ENCODE data around the gene NOTO.
"Not testable (repeated sequence)": the region's sequence is repeated elsewhere in the genome, so short reads cannot be mapped to it uniquely, and the experiment has no call there.

Gene NOTO

DNA sequence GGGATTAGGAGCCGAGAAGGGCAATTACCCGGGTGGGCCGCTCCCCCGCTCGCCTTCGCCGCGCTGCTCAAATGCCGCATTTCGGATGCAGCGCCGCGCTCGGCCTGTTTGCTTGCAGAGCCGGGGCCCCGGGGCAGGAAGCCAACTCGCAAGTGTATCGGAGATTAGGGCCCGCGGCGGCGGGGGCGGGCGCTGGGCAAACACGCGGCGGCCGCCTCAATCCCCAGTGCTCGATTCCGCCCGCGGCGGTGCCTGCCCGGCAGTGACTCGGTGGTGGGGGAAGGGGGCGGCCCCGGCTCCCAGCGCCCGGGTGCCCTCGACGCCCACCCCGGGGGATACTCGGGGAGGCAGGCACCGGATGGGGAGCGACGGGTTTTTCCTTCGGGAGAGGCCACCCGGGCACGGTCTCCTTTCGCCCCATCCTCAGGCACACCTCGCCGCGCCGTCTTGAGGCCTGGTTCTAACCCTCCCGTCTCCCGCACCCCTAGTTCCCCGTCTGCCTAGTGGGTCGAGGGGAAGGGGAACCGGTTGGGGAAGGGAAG, 26.6 kb upstream of the NOTO start:
- Histone ChIP-seq H3K9me3 (ENCODE audit: low read length) (no peaks in the 10 kb centered on the region), H3K4me3 (ENCODE audit: low read length) (peak overlapping the region; percentile 21), H2AFZ (ENCODE audit: low read depth, low read length) (peak overlapping the region; percentile 50), H3K36me3 (ENCODE audit: insufficient read depth, low read length) (no peaks in the 10 kb centered on the region), H3K27me3 (ENCODE audit: insufficient read depth, low read length) (peaks cover 48% of the 10 kb centered on the region), H3K4me1 (ENCODE audit: insufficient read depth, low read length) (peaks cover 5% of the 10 kb centered on the region)

DNA sequence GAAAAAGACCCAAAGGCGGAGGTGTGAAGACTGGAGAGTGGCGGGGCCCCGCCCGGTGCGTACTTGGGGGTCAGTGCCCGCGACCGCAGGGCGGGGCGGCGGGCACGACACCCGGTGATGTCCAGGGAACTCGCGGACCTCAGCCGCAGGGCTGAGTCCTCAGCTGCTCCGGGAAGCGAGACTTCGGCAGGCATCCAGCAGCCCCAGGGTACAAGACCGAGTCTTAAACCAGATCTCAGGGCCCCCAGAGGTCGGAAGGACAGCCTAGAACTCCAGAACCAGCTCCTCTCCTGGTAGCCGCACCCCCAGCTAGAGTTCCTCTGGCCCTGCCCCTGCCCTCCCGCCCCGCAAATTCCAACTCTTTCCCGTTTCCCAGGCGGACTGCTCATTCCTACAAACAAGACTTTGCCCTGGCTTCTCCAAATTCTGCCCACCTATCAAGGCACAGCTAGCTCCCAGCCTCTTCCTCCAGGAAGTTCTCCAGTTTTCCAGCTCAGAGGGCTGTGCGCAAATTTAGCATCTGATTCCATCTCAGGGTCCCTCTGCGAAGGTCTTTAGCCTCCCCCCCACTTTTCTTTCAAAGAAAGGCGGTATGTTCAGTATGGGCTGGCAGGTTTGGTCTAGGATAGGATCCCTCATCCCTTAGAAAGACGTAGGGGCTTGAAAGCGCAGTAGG, 26.0 kb upstream of the NOTO start:
- peaks cover 5% of the 10 kb centered on the region for H3K4me1 ChIP-seq (ENCODE audit: insufficient read depth, low read length)
- H3K36me3 ChIP-seq (ENCODE audit: insufficient read depth, low read length): no peaks in the 10 kb centered on the region
- H2AFZ ChIP-seq (ENCODE audit: low read depth, low read length): peak overlapping the region; percentile 50
- no peaks in the 10 kb centered on the region for H3K9me3 ChIP-seq (ENCODE audit: low read length)
- H3K4me3 ChIP-seq (ENCODE audit: low read length): no peak overlapping the region
- peaks cover 48% of the 10 kb centered on the region for H3K27me3 ChIP-seq (ENCODE audit: insufficient read depth, low read length)

DNA sequence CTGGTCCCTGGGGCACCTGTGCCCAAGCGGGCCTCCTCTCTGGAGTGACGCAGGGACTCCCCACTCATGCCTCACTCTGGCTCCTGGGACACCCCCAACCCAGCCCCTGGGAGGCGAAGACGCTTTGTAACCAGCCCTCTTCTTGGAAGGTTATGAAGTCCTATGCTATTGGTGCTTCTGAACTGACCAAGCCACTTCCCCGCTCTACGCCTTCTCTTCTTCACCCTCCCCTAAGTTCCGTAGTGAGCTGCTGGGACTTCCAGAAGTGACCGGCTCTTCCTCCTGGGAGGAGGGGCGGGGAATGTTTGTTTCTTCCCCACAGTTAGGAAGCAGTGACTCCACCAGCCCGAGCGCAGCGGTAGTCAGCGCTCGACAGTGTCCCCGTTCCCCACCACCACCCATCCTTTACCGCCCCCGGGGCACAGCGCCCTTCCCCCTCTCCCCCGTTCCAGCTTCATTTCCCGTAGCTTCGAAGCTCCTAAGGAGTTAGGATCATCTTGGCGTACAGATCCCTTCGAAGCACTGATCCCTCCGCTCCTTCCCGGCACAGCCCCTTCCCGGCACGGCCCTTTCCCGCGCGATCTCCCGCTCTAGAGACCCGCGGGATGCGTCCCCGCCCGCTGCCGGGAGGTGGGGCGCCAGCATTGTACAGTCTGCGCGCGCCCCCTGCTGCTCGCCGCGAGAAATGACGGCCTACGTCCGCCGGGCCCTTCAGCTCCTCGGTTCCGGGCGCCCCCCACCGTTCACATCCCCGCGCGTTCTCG, 25.3 kb upstream of the NOTO start:
- peaks cover 5% of the 10 kb centered on the region for H3K4me1 ChIP-seq (ENCODE audit: insufficient read depth, low read length)
- H3K27me3 ChIP-seq (ENCODE audit: insufficient read depth, low read length): peaks cover 48% of the 10 kb centered on the region

DNA sequence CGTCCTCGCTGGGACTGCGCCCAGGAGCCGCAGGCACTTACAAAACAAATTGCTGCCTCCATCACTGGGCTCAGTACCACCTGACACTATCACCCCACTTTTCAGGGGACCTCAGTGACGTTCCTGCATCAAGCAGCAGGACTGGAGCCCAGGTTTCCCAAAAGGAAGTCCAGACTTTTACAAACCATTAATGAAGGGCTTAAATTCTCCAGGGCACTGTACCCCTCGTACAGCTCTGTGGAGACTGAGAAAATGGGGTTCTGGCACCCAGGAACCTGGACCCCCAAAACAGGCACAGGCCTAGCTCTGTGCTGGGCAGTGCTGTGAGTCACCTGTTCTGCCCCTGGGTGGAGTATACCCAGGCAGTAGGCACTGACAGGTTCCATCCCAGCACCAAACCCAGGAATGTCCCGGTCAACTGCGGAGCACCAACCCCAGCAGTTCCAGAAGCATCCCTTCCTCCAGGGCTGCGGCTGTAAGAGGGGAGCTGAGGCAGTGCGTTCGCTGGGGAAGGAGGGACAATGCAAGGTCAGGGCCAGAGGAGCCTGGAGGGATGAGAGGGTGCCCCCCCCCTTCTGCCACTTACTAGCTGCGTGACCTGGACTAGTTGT, 24.6 kb upstream of the NOTO start:
- peaks cover 43% of the 10 kb centered on the region for H3K27me3 ChIP-seq (ENCODE audit: insufficient read depth, low read length)
- no peaks in the 10 kb centered on the region for H3K36me3 ChIP-seq (ENCODE audit: insufficient read depth, low read length)
- H3K4me3 ChIP-seq (ENCODE audit: low read length): no peak overlapping the region
- H2AFZ ChIP-seq (ENCODE audit: low read depth, low read length): peak overlapping the region; percentile 52
- no peaks in the 10 kb centered on the region for H3K9me3 ChIP-seq (ENCODE audit: low read length)
- peaks cover 5% of the 10 kb centered on the region for H3K4me1 ChIP-seq (ENCODE audit: insufficient read depth, low read length)

More for the DNA sequence above, 25.3 kb upstream of the NOTO start:
- Histone ChIP-seq H2AFZ (ENCODE audit: low read depth, low read length) (peak overlapping the region; percentile 52), H3K36me3 (ENCODE audit: insufficient read depth, low read length) (no peaks in the 10 kb centered on the region), H3K4me3 (ENCODE audit: low read length) (peak overlapping the region; percentile 42), H3K9me3 (ENCODE audit: low read length) (no peaks in the 10 kb centered on the region)

DNA sequence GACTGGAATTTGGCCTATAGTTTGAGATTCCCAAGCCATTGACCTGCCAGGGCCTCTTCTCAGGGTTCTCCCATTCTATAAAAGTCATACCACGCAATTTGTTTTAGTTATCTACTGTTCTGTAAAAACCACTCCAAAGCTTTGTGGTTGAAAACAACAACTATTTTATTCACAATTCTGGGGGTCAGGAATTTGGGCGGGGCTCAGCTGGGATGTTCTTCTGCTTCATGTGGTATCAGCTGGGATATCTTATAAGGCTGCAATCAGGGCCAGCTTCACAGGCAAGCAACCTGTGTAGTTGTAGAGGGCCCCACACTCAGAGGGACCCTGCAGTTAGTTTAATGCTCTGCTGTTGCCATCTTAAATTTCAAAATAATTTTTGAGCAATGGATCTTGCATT, 16.4 kb upstream of the NOTO start:
- Histone ChIP-seq H3K27me3 (ENCODE audit: insufficient read depth, low read length) (peaks cover 29% of the 10 kb centered on the region), H3K9me3 (ENCODE audit: low read length) (no peaks in the 10 kb centered on the region), H3K4me1 (ENCODE audit: insufficient read depth, low read length) (no peaks in the 10 kb centered on the region), H2AFZ (ENCODE audit: low read depth, low read length) (no peak overlapping the region), H3K36me3 (ENCODE audit: insufficient read depth, low read length) (no peaks in the 10 kb centered on the region), H3K4me3 (ENCODE audit: low read length) (no peak overlapping the region)

DNA sequence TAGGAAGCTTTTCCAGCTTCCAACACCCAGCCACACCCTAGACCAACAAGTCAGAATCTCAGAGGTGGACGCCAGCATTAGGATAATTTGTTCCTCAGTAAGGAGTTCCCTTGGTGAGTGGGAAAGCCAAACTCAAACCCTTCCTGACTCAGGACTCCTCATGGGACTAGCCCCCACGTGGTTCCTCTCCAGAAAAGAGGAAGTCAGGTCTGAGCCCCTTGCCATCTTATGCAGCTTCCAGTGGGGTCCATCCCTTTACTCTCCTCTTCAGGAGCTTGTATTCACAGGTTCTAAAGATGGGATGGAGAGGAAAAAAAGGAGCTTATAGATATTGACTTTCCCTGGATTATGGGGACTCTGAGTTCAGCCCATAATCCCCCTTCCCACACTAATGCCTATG, 14.8 kb upstream of the NOTO start:
- no peaks in the 10 kb centered on the region for H3K36me3 ChIP-seq (ENCODE audit: insufficient read depth, low read length)
- peaks cover 29% of the 10 kb centered on the region for H3K27me3 ChIP-seq (ENCODE audit: insufficient read depth, low read length)
- no peak overlapping the region for H2AFZ ChIP-seq (ENCODE audit: low read depth, low read length)
- H3K9me3 ChIP-seq (ENCODE audit: low read length): no peaks in the 10 kb centered on the region
- no peak overlapping the region for H3K4me3 ChIP-seq (ENCODE audit: low read length)
- H3K4me1 ChIP-seq (ENCODE audit: insufficient read depth, low read length): no peaks in the 10 kb centered on the region

DNA sequence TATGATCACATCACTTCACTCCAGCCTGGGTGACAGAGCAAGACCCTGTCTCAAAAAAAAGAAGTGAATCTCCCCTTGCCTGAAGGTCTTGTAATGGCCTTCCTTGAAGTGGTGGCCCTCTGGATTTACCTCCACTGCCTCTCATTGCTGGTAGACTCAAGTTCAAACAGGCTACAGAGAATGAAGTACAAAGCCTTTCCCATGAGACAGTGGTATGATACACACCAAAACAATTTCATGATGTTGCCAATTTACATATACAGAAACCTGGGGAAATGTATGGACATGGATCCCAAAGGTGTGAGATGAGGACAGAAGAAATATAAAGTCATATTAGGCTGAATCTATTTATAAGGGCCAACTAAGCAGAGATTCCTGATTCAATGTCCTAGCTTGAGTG, 4.8 kb upstream of the NOTO start:
- Histone ChIP-seq H3K4me3 (ENCODE audit: low read length) (no peak overlapping the region), H2AFZ (ENCODE audit: low read depth, low read length) (no peak overlapping the region), H3K4me1 (ENCODE audit: insufficient read depth, low read length) (peaks cover 4% of the 10 kb centered on the region), H3K9me3 (ENCODE audit: low read length) (peaks cover 5% of the 10 kb centered on the region), H3K36me3 (ENCODE audit: insufficient read depth, low read length) (no peaks in the 10 kb centered on the region), H3K27me3 (ENCODE audit: insufficient read depth, low read length) (peaks cover 38% of the 10 kb centered on the region)

DNA sequence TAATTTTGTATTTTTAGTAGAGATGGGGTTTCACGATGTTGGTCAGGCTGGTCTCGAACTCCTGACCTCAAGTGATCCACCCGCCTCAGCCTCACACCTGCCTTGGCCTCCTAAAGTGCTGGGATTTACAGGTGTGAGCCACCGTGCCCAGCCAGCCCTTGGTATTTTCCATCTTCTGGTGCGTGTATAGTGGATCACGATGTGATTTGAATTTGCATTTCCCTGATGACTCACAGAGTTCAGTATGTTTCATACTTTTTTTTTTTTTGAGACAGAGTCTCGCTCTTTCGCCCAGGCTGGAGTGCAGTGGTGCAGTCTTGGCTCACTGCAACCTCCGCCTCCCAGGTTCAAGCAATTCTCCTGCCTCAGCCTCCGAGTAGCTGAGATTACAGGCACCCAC, 2.1 kb upstream of the NOTO start:
- not testable (repeated sequence) for H3K9me3 ChIP-seq (ENCODE audit: low read length); H3K4me3 ChIP-seq (ENCODE audit: low read length); H3K36me3 ChIP-seq (ENCODE audit: insufficient read depth, low read length); H2AFZ ChIP-seq (ENCODE audit: low read depth, low read length); H3K4me1 ChIP-seq (ENCODE audit: insufficient read depth, low read length)
- H3K27me3 ChIP-seq (ENCODE audit: insufficient read depth, low read length): peaks cover 55% of the 10 kb centered on the region

DNA sequence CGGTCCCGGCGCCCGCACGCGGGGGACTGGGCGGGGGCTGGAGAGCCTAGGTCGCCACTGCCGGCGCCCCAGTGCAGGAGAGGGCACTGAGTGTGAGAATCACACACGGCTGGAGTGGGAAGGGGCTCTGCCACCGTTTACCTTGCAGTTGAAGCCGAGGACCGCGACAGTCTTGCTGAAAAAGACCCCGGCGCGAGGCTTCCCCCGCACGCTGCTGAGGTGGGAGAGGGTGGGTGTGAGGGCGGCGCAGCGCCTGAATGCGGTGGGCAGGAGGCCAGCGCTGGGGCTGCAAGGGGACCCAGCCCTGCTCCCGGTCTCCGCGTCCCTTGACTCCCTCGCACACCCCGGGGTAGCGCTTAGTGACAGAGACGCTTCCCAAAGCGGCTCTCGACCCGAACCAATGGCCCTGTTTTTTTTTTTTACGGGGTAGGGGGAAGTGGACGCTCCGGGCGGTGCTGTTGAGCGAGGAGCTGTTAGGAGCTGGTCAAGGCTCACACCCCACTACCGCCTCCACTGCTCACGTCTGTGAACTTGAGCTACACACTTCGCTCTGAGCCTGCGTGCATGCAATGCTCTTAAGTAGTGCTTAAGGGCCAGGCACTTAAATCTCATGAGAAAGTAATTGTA, 794 bp downstream of the NOTO start:
- H3K27me3 ChIP-seq (ENCODE audit: insufficient read depth, low read length): peaks cover 53% of the 10 kb centered on the region
- H3K4me1 ChIP-seq (ENCODE audit: insufficient read depth, low read length): peaks cover 4% of the 10 kb centered on the region
- peaks cover 5% of the 10 kb centered on the region for H3K9me3 ChIP-seq (ENCODE audit: low read length)
- H2AFZ ChIP-seq (ENCODE audit: low read depth, low read length): peak overlapping the region; percentile 78
- H3K4me3 ChIP-seq (ENCODE audit: low read length): no peak overlapping the region
- H3K36me3 ChIP-seq (ENCODE audit: insufficient read depth, low read length): no peaks in the 10 kb centered on the region

- Histone ChIP-seq H3K4me1 (ENCODE audit: insufficient read depth, low read length) (peaks cover 4% of the 10 kb centered on the region), H3K36me3 (ENCODE audit: insufficient read depth, low read length) (no peaks in the 10 kb centered on the region), H3K27me3 (ENCODE audit: insufficient read depth, low read length) (peaks cover 57% of the 10 kb centered on the region), H3K9me3 (ENCODE audit: low read length) (peaks cover 5% of the 10 kb centered on the region), H2AFZ (ENCODE audit: low read depth, low read length) (no peak overlapping the region), H3K4me3 (ENCODE audit: low read length) (no peak overlapping the region)
Observed at GRCh38 chr2:73205611-73206010, 3.2 kb downstream of the NOTO start.

DNA sequence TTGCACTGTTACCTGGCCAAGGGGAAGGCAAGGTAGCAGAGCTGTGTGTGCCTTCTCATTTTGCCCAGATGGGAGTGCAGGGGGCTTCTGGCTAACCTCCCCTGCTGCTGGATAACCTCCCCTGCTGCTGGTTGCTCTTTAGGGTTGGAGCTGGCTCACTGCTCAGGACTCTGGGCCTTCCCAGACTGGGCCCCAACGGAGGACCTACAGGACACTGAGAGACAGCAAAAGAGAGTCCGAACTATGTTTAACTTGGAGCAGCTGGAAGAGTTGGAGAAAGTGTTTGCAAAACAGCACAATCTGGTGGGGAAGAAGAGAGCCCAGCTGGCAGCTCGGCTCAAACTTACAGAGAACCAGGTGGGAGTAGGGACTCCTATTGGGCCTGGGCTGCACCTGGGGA, 5.9 kb downstream of the NOTO start:
- Histone ChIP-seq H3K9me3 (ENCODE audit: low read length) (no peaks in the 10 kb centered on the region), H3K4me1 (ENCODE audit: insufficient read depth, low read length) (no peaks in the 10 kb centered on the region), H2AFZ (ENCODE audit: low read depth, low read length) (no peak overlapping the region), H3K36me3 (ENCODE audit: insufficient read depth, low read length) (no peaks in the 10 kb centered on the region), H3K4me3 (ENCODE audit: low read length) (no peak overlapping the region), H3K27me3 (ENCODE audit: insufficient read depth, low read length) (peaks cover 35% of the 10 kb centered on the region)

GRCh38 chr2:73210019-73210418, 7.6 kb downstream of the NOTO start:
- H3K4me1 ChIP-seq (ENCODE audit: insufficient read depth, low read length): peaks cover 5% of the 10 kb centered on the region
- H2AFZ ChIP-seq (ENCODE audit: low read depth, low read length): no peak overlapping the region
- no peak overlapping the region for H3K4me3 ChIP-seq (ENCODE audit: low read length)
- peaks cover 25% of the 10 kb centered on the region for H3K27me3 ChIP-seq (ENCODE audit: insufficient read depth, low read length)
- no peaks in the 10 kb centered on the region for H3K36me3 ChIP-seq (ENCODE audit: insufficient read depth, low read length)
- no peaks in the 10 kb centered on the region for H3K9me3 ChIP-seq (ENCODE audit: low read length)

DNA sequence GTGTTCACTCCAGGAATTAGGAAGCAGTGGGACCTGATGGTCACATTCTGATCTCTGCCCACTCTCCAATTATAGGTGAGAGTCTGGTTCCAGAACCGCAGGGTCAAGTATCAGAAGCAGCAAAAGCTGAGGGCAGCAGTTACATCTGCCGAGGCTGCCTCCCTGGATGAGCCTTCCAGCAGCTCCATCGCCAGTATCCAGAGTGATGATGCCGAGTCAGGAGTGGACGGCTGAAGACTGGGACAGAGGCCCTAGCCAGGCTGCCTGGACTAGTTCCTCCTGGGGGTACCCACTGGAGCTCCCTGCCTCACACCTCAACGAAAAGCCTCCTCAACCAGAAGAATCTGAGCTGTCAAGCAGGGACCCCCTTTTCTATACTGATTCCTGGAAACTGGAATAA, 8.3 kb downstream of the NOTO start:
- H3K36me3 ChIP-seq (ENCODE audit: insufficient read depth, low read length): no peaks in the 10 kb centered on the region
- no peak overlapping the region for H2AFZ ChIP-seq (ENCODE audit: low read depth, low read length)
- H3K4me1 ChIP-seq (ENCODE audit: insufficient read depth, low read length): peaks cover 11% of the 10 kb centered on the region
- peaks cover 22% of the 10 kb centered on the region for H3K27me3 ChIP-seq (ENCODE audit: insufficient read depth, low read length)
- H3K9me3 ChIP-seq (ENCODE audit: low read length): no peaks in the 10 kb centered on the region
- H3K4me3 ChIP-seq (ENCODE audit: low read length): no peak overlapping the region
